ENCODE results near the gene TMEM41B.

DNA sequence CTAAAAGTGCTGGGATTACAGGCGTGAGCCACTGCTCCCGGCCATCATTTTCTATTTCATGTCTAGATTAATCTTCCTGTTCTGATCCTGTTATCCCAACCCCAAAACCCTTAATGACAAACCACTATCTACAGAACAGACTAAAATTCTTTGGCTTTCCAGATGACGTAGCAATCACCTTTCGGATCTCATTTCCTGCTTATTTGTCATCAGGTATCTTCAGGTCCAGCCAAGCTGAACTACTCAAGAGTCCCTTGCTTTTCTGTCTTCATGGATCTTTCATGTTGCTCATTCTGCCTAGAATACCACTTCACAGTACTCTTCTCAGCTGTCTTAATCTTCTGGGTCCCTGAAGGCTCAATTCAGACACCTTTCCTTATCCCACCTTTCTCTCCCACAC is 42.6 kb upstream of the TMEM41B start:
- TF ChIP-seq, protein P1, sequence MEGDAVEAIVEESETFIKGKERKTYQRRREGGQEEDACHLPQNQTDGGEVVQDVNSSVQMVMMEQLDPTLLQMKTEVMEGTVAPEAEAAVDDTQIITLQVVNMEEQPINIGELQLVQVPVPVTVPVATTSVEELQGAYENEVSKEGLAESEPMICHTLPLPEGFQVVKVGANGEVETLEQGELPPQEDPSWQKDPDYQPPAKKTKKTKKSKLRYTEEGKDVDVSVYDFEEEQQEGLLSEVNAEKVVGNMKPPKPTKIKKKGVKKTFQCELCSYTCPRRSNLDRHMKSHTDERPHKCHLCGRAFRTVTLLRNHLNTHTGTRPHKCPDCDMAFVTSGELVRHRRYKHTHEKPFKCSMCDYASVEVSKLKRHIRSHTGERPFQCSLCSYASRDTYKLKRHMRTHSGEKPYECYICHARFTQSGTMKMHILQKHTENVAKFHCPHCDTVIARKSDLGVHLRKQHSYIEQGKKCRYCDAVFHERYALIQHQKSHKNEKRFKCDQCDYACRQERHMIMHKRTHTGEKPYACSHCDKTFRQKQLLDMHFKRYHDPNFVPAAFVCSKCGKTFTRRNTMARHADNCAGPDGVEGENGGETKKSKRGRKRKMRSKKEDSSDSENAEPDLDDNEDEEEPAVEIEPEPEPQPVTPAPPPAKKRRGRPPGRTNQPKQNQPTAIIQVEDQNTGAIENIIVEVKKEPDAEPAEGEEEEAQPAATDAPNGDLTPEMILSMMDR (IDR thresholded peaks at IDR 0.05) = no peak
- TF ChIP-seq EP300 (IDR thresholded peaks at IDR 0.05) = no peak
